ENCODE data around the gene GALNT11.

DNA sequence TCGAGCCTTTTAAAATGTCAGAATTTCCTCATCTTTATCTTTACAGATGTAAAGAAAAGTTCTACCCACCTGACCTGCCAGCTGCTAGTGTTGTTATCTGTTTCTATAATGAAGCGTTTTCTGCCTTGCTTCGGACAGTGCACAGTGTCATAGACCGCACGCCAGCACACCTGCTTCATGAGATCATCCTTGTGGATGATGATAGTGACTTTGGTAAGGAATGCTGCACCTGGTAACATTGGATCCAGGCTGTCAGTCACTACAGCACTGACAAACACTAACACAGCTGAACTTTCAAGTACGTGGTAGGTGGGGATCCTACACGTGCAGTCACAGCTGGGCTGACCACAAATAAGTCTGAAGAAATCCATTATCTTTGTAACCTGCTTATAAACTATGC, 77.6 kb downstream of the GALNT11 start:
- TF ChIP-seq TAF1 (conservative IDR thresholded peaks at IDR 0.05) (no peak), RAD21 (IDR thresholded peaks at IDR 0.05) (no peak), HNF4G (IDR thresholded peaks at IDR 0.05) (no peak), HNF4A (conservative IDR thresholded peaks at IDR 0.05) (no peak), YY1 (IDR thresholded peaks at IDR 0.05) (no peak)
- TF ChIP-seq, protein P1, sequence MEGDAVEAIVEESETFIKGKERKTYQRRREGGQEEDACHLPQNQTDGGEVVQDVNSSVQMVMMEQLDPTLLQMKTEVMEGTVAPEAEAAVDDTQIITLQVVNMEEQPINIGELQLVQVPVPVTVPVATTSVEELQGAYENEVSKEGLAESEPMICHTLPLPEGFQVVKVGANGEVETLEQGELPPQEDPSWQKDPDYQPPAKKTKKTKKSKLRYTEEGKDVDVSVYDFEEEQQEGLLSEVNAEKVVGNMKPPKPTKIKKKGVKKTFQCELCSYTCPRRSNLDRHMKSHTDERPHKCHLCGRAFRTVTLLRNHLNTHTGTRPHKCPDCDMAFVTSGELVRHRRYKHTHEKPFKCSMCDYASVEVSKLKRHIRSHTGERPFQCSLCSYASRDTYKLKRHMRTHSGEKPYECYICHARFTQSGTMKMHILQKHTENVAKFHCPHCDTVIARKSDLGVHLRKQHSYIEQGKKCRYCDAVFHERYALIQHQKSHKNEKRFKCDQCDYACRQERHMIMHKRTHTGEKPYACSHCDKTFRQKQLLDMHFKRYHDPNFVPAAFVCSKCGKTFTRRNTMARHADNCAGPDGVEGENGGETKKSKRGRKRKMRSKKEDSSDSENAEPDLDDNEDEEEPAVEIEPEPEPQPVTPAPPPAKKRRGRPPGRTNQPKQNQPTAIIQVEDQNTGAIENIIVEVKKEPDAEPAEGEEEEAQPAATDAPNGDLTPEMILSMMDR (IDR thresholded peaks at IDR 0.05; ENCODE audit: low read depth, low read length, missing input control) = no peak
- TF ChIP-seq, protein P2, sequence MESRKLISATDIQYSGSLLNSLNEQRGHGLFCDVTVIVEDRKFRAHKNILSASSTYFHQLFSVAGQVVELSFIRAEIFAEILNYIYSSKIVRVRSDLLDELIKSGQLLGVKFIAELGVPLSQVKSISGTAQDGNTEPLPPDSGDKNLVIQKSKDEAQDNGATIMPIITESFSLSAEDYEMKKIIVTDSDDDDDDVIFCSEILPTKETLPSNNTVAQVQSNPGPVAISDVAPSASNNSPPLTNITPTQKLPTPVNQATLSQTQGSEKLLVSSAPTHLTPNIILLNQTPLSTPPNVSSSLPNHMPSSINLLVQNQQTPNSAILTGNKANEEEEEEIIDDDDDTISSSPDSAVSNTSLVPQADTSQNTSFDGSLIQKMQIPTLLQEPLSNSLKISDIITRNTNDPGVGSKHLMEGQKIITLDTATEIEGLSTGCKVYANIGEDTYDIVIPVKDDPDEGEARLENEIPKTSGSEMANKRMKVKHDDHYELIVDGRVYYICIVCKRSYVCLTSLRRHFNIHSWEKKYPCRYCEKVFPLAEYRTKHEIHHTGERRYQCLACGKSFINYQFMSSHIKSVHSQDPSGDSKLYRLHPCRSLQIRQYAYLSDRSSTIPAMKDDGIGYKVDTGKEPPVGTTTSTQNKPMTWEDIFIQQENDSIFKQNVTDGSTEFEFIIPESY (IDR thresholded peaks at IDR 0.05) = no peak
- TF ChIP-seq, protein P3, sequence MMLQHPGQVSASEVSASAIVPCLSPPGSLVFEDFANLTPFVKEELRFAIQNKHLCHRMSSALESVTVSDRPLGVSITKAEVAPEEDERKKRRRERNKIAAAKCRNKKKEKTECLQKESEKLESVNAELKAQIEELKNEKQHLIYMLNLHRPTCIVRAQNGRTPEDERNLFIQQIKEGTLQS (IDR thresholded peaks at IDR 0.05) = no peak
